Stimulated activated CD8-positive, alpha-beta memory T cell treated with anti-CD3 and anti-CD28 coated beads, Interleukin-4, amount 100 ng/mL, for 1 hour (primary cell): ENCODE measurements around the gene P4HB.

ENCODE experiments used
- DNase-seq, 2 donors: peaks; one replicate each; pipeline ENCODE4 v3.0.0-alpha.2; 2020; ENCODE audit warnings: low read depth in 2 of 2, low spot score in 1 of 2

The P4HB gene

DNA sequence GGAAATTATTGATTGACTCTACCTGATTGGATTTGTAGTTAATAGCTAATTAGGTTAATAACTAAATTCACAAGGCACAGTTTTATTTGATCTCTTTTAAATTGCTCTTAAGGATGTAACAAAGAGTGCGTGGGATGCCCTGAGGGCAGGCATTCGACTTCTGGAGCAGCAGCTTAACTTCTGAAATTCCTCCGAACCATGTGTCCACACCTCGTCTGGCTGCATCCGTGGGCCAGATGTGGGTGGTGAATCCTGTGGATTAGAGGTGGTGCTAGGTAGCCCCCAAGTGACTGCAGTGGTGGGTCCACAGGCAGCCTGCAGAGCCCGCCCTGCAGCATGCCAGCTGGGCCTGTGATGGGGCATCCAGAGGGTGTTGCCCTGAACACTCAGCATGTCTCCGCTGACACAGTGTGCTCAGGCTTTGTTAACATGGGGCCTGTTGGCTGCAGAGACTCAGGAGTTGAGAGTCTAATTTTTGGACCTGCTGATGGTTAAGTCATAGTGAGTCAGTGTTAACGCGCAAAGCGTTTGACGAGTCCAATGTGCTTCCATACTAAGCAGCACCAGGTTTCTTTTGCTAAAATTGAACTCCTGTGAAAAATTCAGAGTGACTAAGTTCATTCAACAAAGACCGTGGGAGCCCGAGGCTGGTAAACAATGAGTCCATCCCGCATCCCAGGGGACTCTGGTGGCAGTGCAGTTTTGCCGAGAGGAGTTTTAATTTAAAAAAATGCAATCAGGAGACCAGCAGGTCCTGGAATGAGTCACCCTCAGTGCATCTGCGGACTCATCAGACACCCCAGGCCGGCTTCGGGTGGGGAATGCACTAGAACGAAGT lies 37.9 kb upstream of the P4HB start:
- no peak for DNase-seq

DNA sequence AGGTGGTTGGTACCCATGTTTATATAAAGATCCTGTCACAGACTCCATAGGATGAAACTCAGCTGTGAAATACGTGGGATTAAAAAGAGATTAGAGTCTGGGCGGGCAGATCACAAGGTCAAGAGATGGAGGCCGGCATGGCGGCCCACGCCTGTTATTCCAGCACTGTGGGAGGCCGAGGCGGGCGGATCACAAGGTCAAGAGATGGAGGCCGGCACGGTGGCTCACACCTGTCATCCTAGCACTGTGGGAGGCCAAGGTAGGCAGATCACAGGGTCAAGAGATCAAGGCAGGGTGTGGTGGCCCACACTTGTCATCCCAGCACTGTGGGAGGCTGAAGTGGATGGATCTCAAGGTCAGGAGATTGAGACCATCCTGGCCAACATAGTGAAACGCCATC lies 35.1 kb upstream of the P4HB start:
- DNase-seq: no peak

DNA sequence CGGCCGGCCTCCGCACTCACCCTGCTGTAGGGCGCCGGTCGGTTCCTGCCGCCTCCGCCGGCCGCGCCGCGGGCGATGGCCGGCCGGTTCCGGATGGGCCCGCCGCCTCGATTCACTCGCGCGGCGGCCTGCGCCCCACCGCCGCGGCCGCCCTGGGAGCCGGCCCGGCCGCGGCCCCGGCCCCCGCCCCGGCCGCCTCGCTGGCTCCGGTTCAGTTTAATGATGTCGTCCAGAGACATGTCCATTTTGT lies 30.9 kb upstream of the P4HB start:
- no peak for DNase-seq

DNA sequence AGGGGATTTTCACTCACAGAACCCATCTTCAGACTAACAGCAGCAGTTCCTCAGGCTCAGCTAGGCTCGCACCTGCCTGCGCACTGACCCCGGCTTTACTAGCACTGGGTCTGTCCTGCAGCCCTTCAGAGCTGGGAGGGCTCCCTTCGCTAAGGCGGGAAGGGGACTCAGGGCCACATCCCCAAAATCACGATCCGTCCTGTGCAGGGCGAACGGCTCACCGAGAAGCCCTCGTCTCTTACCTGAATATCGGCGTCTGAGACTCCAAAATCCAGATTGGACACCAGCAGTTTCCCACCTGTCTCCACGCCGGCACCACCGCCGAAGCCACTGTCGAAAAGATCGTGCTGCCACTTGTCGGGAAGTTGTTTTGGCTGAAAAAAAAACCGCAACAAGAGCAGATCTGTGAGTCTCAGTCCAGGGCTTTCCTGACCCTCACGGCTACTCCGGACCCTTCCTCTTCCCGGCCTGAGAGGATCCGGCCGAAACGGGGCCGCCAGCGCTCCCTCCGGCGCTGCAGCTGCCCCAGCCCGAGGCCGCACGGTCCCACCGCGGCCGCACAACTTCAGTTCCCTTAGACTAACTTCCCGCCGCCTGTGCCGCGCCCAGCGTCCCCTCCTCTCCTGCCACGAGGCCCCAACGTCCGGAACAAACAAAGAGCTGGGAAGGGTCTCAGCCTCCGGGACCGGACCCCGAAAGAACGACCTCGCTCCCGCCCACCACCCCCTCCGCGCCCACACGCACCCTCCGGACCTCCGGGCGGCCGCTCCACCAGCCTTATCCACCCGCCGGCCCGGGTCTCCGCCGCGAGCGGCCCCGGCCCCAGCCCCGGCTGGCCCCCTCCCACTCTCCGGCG lies 30.3 kb upstream of the P4HB start:
- DNase-seq: no peak

DNA sequence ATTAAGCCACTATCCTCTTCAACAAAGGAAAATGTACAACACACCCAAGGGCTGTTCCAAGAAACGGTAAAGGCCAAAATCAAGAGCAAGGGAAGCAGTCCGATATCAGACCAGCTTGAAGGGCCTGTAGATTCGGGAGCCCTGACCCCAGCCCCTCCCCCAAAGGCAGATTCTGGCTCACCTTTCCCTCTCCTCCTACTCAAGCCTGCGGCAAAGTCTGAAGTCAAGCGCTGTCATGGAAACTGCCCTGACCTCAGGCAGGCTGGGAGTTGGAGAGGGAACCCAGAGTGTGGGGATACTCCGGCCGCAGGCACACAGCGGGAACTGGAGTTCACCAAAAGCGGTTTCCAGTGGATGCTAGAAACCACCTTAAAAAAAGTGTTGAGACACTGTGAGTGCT lies 29.3 kb upstream of the P4HB start:
- DNase-seq: no peak

DNA sequence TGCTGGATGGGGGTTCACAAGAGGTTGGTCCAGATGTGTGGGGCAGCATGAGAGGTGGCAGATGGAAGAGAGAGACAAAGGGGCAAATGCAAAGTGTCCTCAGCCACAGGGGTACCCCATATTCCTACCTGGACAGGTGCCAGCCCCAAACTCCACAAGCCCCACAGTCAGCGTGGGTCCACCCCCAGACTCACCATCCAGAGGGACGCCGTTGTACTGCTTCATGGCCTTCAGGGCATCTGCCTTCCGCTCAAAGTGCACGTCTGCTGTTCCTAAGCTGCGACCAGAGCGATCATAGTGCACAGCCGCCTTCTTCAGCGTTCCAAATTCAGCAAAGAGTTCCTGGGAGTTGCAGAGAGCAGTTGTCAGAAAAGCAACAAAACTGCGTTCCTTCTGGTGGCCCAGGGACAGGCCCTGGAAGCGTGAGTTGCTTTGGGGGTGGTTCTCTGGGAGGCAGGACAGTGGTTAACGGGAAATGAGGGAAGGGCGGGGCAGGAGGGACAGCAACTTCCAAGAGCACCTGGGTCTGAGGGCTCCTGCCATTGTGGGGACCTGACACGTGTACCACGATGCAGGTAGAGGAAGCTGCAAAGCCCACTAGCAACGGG lies 28.8 kb upstream of the P4HB start:
- DNase-seq: no peak

DNA sequence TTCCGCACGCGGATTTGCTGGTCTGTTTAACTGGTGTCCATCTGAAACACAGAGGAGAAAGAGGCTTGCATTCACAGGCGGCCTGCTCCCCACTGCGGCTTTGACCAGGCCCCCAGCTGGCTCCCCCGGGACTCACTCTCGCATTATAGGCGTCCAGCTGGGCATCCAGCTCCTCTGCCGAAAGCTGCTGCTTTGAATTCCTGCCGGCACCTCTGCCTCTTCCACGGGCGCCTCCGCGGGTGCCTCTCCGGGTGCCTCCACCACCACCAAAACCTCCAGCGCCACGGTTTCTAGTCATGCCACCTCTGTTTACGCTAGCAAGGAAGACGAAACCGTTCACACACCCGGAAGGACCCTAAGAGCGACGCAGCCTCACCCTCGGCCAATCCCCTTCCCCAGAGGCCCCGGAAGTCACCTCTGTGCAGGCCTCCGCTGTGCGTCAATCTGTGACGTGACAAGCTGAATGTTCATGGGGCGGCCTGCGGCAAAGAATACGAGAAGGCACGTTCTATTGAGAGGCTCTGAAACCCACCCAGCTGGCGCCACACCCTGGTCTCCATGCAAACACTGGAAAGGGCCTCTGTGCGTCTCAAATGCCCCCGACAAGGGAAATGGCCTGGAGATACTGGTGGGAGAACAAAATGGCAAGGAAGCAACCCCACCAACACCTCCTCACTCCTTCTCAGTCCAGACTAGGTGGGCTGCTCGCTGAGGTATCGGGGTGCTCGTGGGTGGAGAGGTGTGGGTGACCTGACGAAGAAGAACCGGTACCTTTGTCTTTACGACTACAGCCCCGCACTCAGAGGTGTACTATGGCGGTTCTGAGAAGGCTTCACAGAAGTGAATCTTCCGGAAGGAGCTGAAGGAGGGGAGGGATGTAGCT lies 28.0 kb upstream of the P4HB start:
- DNase-seq: no peak

DNA sequence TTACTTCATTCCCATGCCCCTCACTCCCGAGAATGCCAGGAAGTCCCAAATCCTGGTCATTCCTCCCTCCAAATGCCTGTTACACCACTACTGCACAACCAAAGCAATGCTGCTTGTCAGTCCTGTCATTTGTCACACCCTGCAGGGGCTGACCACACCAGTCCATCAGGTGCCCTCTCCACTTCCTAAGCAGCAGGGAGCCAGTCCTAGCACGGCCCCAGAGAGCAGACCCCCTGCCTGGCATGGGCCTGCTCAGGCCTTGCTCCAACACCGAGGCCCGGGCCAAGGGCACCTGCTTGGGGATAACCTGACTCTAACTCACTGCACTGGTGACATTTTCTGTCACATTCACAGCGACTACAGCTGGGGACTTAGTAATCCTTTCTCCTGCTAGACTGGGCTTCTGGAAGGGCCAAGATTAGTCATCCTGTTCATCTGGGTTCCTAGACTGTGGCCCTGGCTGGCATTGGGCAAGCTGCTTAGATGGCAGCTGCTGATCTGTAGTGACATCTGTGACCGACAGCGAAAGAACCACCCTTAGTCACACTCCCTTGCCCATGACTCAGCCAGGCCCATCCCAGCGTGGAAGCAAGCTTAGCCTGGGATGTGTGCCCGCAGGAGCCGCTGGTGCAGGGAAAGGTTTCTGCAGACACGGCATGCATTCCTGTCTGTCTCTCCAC lies 25.7 kb upstream of the P4HB start:
- DNase-seq: no peak

DNA sequence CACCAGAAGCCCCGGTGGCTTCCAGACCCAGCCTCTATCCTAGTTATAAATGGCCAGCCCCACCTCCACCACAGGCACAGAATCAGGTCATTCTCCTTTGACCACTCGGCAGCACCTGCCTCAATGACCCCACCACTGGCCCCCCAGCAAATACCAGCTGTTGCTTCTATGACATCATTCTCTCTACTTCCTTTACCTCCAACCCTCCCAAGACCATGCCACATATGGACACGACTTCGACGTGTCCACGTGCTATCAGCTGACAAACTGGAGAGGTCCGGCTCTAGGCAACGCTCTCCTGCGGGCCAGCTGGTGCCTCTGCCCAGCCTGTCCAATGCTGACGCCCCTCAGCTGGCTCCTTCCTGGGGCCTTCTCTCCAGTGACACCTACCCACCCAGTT lies 25.1 kb upstream of the P4HB start:
- no peak for DNase-seq

DNA sequence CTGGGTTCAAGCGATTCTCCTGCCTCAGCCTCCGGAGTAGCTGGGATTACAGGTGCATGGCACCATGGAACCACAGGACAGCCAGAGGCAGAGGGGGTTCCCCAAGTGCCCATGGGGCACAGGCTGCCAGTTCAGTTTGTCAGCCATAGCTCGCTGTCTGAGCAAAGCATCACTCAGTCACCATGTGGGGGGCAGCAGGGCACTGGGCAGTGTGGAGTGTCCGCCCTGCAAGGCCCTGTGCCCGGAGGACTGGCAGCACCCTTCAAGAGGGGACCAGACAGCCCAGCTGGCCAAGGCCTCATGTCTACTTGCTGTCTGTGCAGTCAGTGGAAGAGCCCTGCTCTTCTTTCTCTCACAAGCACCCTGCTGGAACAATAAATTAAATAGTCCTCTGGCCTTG lies 24.6 kb upstream of the P4HB start:
- no peak for DNase-seq

DNA sequence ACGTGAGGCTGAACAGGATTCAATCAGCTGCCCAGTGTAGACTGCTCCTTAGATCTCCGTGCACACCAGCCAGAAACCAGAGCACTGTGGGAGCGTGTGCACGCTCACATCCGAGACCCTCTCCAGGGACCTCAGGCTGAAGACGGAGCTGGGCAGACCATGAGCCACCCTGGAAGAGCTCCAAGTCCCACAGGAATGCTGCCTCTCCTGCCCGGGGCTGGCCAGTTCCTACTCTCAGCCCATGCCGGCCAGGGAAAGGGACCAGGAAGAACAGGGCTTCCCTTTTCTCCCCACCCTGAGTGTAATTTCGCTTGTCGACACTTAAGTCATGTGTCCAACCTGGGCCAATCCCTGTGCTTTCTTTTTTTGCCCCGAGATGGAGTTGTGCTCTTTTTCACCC lies 24.2 kb upstream of the P4HB start:
- DNase-seq: no peak

DNA sequence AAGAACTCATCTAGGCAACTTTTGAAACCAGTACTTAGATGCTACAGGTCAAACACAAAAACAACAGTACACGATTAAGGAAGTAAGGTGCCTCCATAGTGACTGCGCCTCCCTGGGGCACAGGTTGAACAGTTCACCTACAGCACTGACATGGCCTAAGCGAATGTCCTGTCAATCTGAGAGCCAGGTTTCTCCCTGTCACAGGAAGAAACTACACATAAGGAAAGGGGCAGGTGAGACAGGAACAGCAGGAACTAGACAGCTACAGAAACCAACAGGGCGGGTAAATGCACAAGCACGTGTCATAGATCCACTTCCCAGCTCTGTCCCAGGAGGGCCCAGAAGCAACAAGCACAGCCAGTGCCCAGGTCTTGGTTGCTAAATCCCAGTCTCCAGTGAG lies 18.8 kb upstream of the P4HB start:
- DNase-seq: no peak

DNA sequence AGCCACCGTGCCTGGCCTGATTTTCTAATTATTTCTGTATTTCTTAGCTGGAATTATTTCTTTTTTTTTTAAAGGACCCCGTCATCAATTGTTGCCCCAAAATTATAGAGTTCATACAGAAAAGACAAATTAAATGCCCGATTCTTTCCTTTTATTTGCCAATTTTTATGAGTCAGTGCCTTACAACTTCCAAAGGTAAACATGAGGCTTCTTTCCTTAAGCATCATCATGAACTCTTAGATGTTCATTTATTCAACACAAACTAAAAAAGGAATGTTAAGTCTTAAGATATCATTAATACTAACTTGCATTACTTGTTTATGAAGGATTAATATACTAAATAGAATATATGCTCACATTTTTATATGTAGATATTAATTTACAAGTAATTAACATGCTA lies 18.0 kb upstream of the P4HB start:
- DNase-seq: no peak

DNA sequence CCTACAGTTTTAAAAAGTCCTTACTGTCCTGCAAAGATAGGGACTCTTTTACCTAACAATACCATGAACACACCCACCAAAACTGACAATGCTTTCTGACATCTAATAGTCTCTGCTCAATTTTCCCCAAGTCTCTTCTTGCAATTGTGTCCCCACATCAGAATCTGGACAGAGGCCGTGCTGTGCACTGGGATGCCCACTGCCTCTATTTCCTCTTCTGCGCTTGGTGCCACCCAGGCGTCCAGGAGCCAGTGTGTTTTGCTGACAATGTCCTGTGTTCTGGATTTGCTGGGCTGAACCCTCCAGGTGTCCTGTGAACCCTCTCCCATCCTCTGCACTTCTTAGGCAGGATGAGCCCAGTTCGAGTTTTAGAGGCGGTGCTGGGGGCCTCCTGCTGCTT lies 17.2 kb upstream of the P4HB start:
- DNase-seq: no peak

DNA sequence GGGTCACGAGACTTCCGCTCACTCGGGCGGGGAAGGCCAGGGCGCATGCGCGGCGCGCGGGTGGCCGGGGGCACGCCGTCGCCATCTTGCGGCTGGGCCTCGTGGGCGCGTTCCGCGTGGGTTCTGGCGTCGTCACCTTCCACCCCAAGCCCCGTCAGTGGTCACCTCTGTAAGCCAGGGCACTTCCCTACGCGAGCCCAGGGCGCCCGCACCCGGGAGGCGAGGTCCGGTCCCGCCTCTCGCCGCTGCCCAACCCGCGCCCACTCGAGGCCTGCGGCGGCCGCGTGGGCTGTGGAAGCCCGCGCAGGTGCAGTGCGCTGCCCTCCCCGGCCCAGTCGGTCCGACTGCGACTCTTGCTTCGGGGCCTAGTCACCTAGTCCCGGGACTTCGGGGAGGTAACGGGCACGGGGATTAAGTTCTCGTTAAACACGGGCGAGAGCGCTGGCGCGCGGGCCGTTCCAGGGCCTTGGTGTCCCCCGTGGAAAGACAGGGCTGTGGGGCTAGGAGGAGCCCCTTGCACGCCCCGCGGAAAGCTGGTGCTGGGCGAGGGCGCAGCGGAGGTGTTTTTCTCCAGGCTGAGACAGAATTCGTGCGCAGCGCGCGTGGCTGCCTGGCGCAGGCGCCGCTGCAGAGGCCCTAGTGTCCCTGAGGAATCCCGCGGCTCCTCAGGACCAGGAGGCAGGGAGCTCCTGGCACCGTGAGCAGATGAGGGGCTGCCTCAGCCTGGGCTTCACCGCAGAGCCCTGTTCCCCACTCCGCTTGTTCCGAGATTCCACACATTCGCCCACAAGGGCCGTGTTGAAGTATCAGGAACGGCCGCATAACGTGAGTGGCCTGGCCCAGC lies 11.3 kb upstream of the P4HB start:
- peak; percentile 91 to 95 for DNase-seq

DNA sequence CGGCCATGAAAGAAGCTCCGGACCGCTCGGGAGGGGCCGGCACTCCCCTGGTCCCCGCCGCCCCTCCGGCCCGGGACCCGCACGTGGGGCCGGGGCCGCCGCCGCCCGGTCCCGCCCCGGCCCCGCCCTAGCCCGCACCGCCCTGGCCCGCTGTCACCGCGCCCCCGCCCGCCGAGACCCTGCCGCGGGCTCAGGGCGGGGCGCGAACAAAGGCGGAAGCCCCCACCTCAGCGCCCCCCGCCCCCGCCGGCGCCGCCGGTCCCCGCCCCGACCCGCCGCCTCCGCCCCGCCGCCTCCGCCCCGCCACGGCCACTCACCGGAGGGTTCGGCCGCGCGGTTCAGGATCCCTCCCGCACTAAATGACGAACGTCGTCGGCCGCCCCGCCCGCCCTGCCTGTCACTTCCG lies 10.6 kb upstream of the P4HB start, which contains the start of gene ARHGDIA:
TSS of gene ARHGDIA (minus strand) at position 357 of the 406 bp plus-strand sequence. CDS start 1,407 bp downstream, outside the sequence.
- no peak for DNase-seq

DNA sequence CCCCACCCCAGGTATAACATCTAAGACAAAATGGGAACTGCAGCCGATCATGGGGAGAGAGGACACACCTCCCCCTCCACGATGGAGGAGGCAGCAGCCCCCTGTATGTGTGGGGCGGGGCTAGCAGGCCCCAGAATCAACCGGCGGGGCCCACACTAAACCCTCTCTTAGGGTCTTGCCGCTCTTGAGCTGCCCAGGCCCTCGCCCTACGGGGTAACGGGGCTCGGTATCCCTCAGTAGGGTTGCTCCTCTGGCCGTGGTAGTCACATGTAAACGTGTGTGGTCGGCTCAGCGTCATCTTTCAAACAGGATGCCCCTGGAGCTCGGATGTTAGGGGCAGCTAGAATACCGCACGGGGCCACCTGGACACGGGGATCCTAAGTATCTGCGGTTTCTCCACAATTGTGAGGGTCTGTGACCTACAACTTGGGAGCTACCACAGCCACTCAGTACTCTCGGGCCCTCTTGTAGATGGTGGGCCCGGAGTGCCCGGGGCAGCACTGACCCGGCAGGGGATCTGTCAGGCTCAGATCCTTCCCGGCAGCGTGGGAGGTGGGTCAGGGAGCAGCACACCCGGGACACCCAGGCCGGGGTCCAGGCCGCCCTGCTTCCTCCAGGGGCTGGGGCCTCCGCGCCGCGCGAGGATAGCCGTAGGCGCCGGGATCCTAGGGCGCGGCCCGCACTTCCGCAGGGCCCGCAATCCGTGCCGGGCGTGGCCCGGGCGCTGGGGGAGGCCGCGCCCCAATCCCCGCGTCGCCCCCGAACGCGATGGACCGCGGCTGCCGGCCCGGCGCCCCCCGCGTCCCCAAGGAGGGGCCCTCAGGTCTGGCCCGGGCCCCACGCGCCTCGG lies 10.0 kb upstream of the P4HB start:
- no peak for DNase-seq

DNA sequence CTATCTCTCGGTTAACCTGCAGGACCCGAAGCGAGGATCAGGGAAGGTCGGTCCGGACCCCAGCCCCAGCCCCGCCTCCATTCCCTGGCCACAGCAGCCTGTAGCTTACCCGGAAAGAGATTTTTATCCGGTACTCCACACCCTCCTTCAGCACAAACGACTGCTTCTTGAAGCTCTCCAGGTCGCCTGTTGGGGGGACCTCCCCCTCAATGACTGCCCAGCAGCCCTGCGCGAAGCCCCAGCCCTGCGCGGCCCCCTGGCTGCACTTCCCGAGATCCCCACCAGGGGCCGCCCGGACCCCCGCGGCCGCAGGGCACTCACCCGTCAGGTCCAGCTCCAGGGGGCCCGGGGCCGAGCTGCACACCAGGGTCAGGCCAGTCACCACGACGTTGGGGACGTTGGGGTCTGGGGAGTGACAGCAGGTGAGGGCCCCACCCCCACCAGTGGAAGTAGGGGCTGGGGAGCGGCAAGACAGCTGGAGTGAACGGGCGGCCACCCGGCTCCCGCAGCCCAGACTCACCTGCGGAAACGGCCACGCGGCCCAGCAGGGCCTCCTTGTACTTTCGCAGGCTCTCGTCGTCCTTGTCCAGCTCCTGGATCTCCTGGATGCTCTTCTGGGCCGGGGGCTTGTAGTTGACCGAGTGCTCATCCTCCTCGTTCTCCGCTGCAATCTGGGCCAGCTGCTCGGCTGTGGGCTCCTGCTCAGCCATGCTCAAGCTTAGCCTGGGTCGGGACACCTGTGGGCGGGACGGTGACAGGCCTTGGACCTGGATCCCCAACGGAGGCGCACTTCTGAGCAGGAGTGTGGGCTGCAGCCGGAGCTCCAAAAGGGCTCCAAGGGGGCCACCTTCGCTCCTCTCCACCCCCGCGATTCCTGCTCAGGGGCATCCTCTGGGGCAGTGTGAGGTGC lies 9.1 kb upstream of the P4HB start:
- no peak for DNase-seq
